NCI-H460 (cell line): Measurements from ENCODE around the gene SRL. TPM values are rescaled to one million over a fixed set of nuclear protein-coding genes. Genes with fewer than 3 reads are reported as not detected.

Experiments
- DNase-seq: peaks from one replicate; pipeline ENCODE4 v3.0.0-alpha.2; 2016; ENCODE audit warnings: low read depth; ENCODE audit errors: extremely low read depth
- polyA plus RNA-seq: library from polyadenylated mRNA; depleted of rRNA; stranded (reverse); fragments of >200 nt; gene quantifications from 2 replicates; pipeline ENCODE4 v1.2.3, GENCODE V29; 2014; cell fraction: nucleus; rRNA removed
- total RNA-seq: library from RNA; depleted of rRNA; stranded (reverse); fragments of >200 nt; shearing (Covaris generic); gene quantifications from 2 replicates; pipeline ENCODE4 v1.2.3, GENCODE V29; 2014; rRNA removed

Gene SRL
- not detected in 2 replicates for total RNA-seq
- not detected in 2 replicates for polyA plus RNA-seq

GRCh38 chr16:4241928-4242283 lies at the start of gene SRL:
TSS of gene SRL (minus strand) at chr16:4242080. CDS start at chr16:4242067, 13 bp downstream.
- DNase-seq = no peak

- peak; percentile 87 for DNase-seq
Observed at GRCh38 chr16:4290236-4290830, 48.5 kb upstream of the SRL start.

DNA sequence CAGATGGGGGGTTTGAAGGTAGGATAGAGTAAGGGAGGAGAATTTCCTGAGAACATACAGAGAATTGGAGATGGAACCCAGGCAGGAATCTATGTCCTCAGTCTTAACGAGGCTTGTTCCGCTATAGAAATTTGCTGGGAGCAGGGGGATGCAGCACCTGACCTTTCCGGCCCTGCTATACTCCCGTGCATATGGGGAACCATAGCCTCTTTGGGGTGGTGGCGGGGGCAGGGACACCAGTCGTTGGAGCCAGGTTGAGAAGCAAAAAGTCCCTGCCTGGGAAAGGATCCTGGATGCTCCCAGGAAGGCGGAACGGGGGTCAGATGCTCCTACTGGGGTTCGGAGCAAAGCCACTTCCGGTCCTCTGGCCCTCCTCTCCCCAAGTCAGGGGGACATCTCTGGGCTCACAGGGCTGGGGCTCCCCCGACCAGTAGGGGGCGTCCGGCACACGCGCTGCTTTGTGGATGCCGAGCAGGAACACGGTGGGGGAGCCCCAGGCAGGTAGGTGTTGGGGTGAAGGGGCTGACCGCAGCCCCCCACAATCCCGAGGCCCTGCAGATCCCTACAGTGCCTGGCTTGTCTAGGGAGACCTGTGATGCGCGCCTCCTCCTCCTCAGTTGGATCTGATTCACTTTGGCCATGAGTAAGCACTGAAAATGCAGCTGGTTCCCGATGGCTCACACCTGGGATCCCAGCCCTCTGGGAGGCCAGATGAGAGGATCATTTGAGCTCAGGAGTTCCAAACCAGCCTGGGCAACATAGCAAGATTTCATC lies 46.5 kb upstream of the SRL start:
- DNase-seq = peak; percentile 67

- DNase-seq = no peak
Observed at GRCh38 chr16:4285167-4285566, 43.3 kb upstream of the SRL start.

DNA sequence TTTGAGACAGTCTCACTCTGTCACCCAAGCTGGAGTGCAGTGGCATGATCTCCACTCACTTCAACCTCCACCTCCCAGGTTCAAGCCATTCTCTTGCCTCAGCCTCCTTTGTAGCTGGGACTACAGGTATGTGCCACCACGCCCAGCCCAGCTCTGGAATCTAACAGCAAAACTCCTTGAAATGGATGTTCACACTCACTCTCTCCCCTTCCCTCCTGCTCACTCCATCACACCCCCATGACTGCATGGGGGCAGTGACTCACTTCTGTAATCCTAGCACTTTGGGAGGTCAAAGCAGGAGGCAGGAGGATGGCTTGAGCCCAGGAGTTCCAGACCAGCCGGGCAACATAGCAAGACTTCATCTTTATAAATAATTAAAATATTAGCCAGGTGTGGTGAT lies 42.1 kb upstream of the SRL start:
- no peak for DNase-seq

DNA sequence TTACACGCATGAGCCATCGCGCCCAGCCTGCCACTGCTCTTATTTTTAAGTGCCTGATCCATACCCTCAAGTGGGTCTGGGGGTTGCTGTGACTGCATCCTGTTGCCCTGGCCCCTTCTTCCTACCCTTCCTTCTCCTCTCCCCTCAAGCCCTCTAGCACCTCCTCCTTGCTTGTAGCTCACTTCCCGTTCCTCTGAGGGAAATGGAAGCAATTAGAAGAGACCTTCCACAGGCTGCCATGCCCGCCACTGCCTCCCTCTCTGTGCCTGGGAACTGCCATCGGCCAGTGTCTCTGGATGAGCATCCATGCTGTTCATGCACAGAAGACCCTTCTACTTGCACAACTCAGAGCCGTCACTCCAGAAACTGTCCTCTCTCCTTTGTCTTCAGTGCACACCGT lies 41.6 kb upstream of the SRL start:
- no peak for DNase-seq

- no peak for DNase-seq
Observed at GRCh38 chr16:4280625-4281024, 38.7 kb upstream of the SRL start.

DNA sequence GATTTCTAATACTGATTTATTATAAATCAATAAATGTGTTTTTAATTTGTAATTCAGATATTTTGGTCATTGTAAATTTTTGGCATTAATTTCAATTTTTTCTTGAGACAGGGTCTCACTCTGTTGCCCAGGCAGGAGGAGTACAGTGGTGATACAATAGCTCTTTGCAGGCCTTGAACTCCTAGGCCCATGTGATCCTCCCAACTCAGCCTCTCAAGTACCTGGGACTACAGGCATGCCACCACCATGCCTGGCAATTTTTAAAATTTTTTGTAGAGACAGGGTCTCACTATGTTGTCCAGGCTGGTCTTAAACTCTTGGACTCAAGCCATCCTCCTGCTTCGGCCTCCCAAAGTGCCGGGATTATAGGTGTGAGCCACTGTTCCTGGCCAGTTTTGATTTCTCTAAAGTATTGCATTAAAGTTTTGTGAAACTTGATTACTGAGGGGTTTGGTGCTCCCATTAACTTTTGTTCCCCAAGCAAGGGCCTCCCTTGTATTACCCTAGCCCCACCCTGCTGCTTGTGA lies 36.2 kb upstream of the SRL start:
- no peak for DNase-seq

DNA sequence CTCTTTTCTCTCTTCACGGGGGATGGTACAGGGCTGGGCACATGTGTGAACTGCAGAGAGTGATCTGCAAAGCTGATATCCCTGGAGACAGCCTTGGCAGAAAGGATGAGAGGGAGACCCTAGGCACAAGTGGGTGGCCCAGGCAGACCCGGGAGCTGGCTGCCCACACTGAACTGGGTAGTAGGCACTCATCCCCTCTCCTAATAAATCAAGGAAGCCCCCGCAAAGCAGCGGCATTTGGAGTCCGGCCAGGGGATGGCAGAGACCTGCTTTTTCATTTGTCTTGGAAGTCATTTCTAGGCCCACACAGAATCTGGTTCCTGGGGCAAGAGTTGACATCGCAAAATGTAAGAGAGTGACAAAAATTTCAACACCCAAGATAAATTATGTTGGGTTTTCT lies 34.0 kb upstream of the SRL start:
- DNase-seq = no peak

DNA sequence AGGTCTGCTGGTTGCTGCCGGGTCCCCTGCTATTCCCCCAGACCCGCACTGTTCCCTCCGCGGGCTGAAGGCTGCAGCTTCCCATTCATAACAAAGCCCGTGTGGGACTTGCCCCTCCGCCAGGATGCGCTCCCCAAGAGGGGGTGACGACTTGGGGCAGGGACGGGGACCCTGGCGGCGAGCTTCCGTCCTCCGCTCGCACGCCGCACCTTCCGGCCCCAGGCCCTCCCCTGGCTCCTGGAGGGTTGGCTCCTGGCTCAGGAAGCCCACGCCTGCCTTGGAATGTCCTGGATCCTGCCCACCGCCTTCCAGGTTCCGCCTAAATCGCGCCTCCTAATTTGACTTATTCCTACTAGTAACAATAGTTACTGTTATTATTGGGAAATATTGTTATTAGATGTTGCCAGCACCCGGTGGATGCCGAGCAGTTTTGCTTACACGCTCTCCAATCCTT lies 32.0 kb upstream of the SRL start:
- no peak for DNase-seq

DNA sequence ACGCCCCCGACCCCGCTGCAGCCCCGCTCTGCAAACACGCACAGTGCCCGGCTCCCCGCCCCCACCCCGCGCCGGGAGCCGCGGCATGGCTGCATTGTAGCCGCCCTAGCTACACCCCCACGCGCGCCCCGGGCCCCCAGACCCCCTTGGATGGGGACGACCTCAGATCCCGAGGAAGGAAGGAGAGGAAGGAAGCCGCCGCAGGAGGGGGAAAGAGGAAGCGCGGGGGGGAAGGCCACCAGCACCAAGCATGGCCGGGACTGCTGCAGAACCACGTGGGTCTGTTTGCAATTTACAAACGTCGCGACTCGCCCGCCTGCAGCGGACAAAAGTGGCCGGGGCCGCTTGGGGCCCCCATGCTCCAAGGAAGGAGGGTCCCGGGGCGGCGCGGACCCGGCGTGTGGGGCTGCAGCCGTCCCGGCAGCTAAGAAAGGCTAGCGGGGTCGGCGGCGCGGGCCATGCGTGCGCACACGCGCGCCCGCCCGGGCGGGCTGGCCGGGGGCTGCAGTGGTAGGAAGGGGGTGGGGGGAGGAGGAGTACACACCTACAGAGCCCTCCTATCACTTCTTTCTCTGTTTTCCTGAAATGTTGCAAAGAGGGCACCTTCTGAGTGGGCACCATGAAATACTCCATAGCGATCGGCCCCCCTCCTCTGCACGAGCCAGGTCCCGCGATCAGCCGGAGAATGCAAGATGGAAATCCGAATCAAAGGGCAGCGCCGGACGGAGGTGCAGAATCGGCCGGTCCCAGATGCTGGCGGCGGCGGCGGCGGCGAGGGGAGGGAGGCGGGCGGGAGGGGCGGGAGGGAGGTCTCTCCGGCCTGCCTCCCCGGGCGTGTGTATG lies 30.5 kb upstream of the SRL start:
- no peak for DNase-seq

DNA sequence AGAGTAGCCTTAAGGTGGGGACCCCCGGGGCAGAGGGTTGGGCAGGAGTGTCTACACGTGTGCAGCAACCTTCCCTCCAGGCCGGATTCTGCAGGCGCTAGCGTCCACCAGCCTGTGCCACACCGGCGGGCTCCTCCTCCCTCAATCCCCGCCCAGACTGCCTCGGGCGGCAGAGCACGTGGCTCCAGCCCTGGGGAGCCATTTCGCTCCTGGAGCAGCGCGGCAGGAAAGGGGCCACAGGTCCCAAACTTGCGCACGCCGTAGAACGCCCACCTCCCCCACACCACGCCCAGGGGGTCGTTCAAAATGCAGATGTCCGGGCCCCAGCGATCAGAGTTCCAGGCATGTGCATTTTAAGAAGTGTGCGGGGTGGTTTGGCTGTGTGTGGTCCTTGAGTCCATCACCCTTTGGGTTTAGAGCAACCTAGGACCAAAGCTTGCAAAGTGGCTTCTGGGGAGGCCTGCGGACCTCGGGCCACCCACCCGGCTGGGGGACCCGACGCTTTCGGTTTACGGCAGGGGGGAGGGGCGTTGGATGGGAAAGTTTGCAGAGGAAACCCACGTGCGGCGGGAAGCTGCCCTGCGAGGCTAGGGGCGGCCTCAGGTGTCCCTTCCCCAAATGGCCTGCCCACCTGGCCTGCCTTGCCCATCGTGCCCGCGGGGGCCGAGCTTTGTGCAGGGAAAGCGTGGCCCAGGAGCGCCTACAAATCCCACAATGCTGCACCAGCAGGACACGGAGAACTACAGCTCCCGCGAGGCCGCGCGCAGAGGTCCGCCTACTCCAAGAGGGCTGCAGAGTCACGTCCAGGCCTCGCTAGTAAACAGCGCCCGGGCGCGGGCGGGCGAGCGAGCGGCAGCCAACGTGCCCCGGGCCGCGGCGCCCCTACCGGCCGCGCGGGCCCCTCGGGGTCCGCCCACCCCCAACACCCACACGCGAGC lies 29.6 kb upstream of the SRL start:
- DNase-seq = peak; percentile 90

DNA sequence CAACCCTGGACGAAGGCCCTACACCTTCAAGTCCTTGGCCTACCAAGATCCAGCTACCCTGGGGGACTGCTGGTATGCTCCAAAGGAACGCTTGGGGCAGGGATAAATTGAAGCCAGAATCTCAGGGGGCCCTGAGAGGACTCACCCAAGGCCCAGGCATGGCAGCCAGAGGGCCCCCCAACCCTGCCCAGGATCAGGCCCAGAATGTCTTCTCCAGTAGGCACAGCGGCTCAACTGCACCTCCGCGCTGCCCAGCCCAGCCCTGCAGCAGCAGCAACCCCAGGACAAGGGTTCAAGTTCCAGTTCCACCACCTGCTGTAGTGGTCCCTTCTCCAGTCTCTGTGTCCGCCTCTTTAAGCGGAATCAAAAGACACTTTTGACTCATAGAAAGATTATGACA lies 28.7 kb upstream of the SRL start:
- DNase-seq = no peak

DNA sequence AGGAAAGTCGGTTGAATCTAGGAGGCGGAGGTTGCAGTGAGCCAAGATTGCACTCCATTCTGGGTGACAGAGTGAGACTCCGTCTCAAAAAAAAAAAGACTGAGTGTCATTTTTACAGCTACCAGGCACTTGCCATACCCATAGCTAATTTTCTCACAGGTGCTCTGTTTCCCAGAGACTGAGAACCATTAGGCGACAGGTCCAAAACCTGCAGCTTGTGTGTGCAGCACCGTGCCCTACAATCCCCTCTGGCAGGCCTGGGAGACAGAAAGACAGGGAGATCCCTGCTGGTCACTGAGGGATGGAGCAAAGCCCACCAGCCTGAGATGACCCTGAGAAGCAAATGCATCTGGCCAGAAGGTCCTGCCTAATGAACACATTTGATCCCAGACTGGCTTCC lies 28.2 kb upstream of the SRL start:
- no peak for DNase-seq

GRCh38 chr16:4266372-4266771 lies 24.5 kb upstream of the SRL start:
- DNase-seq = no peak

- no peak for DNase-seq
Observed at GRCh38 chr16:4265676-4266075, 23.8 kb upstream of the SRL start.

DNA sequence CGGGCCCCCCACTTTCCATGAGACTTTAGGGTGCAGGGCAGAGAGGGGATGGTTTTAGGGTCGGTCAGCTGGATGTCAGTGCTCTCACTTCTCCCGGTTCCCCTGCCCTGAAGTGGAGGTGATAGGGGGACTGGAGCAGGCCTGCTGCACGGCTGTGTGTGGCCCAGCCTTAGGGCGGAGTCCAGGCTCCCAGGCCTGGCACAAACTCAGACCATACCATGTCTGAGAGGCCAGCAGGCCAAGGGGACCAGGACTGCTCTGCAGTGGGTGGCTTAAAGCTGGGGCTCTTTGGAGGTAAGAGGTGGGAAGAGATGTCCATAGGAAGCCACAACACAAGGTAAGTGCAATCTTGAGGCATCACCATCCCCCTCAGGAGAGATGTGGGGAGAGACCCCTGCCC lies 22.7 kb upstream of the SRL start:
- DNase-seq = no peak

DNA sequence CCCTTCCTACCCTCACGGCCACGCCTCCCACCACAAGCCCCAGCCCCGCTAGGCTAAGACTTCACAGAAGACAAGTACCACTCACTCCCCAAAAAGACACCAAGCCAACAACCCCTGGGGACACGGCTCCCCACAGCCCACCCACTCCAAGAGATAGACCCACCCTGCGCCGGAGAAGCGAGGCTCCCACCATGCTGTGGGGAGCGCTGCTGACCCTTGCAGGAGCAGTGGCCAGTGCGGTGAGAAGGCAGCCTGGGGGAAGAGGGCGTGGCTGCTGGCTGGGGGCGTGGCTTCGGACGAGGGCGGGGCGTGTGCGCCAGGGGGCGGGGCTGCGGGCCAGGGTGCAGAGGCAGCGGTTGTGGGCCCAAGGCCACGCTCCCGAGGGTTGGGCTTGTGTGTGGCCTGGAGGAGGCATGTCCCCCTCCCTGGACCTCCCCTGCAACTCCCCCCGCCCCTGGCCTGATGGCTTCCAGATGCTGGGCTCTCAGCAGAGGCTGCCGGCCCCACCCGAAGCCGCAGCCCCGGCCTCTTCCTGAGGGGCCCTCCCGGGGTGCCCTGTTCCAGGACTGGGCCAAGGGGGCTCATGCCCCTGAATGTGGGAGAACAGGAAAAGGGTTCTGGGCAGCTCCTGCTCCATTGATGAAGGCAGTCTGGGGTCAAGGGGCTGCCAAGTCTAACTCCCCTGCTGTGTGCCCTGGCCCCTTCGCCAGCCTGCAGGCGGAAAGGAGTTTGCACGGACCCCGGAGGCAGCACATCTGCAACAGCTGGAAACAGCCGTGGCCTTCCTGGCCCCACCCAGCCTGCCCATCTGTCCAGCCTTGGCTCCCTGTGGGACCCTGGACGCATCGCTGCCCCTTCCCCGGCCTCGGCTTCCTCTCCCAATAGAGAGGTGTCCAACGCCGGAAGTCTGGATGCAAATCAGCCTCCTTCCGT lies 21.9 kb upstream of the SRL start:
- no peak for DNase-seq

DNA sequence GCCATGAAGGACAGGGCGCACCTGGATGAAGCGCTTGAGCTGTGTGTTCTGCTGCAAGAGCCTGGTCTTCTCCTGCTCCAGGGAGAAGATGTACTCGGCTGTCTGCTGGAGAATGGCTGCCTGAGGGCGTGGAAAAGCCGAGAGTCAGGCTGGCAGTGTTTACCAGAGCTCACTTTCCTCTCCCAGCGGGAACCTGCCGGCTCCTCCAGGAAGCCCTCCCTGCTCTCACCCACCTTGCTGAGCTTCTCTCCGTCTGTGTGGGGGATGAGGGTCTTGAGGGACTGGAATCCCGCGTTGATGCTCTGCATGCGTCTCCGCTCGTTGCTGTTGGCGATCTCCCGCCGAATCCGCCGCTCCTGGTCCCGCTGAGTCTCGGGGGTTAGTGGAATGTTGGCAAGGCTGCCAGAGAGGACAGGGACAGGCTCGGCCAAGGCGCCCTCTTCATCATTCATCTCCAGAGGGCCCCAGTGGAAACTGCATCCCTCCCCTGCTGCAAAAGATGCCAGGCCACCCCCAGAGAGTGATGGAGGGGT lies 20.5 kb upstream of the SRL start:
- DNase-seq = no peak
